Measurements from ENCODE around the gene PIGL.

Gene PIGL

DNA sequence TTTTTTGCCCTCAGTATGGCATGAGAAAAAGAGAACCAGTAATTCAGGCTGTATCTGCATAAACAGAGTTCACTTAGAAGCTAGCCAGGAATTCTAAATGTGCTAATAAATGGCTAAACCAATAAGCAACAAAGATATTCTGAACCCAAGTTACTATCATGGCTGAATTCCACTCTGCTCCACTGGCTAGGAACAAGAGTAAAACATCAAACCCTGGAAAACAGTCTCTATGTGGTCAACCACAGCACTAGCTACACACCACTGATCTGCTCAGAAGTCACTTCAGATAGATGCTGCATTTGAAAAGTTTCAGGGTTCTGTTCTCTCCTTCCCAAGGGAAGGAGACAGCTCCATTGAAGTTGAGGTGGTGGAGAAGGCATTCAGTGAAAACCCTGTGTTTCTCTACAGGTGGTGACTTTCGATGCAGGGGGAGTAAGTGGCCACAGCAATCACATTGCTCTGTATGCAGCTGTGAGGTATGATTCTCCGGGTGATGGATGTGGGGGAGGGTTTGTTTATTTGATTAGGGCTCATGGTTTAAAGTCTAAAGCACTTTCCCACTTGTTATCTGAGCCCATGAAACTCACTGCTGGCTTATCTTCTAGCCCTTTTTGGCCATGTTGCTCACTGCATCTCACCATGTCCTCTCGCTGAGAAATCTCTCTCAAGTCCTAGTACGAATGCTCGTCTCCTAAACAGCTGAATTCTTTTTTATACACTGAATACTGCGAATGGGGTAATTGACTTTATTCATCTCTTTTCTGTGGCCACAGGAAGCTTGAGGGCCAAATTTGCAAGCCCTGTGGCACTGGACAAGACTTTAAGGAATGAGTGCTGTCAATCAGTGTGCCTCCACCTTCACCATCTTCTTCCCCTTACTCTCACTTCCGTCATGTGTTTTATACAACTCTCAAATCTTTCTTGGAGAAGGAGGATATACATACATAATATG lies 96.4 kb downstream of the PIGL start:
- peak; percentile 84 for DNase-seq

DNA sequence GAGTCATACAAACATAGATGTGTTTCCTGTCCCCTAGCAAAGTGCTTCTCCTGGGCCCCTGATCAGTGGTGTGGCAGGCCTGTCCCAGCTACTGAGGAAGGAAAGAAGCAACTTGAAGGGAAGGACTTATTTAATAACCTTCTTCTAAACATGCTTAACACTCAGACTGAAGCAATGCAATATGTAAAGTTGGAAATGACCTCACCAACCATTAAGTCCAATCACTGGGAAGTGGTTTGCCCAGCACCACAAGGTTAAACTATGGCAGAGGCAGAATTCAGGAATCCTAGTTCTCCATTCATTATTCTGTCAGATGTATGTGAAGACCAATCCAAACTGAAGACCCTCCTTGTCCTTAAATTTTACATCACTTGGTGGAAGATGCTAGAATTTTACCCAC lies 97.2 kb downstream of the PIGL start:
- DNase-seq, result no peak

DNA sequence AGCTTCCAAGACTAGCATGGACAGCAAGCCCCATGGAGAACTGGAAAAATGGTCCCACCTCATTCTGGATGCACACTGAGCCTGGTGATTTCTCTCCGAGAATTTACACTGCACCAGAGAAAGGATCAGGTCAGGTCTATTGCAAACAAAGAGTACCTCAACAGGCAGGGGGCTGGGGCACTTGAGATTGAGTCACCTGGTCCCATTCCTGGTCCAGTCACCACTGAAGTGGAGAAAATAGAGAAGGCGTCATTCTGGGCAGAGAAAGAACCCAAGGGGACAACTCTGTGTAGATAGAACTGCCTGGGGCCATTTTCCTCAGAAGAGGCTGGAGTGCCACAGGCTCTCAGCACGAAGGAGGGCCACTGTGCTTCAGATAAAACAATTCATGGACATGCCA lies 97.8 kb downstream of the PIGL start:
- DNase-seq, result no peak

DNA sequence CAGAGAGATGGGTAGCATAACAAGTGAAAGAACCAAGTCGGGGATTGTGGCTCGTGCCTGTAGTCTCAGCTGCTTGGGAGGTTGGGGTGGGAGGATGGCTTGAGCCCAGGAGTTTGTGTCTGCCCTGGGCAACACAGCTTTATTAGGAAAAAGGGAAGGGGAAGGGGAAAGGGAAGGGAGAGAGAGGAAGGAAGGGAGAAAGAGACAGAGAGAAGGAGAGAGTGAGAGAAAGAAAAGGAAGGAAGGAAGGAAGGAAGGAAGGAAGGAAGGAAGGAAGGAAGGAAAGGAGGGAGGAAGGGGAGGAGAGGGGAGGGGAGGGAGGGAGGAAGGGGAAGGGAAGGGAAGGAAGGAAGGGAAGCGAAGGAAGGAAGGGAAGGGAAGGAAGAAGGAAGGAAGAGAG lies 103.0 kb downstream of the PIGL start:
- no peak for DNase-seq

DNA sequence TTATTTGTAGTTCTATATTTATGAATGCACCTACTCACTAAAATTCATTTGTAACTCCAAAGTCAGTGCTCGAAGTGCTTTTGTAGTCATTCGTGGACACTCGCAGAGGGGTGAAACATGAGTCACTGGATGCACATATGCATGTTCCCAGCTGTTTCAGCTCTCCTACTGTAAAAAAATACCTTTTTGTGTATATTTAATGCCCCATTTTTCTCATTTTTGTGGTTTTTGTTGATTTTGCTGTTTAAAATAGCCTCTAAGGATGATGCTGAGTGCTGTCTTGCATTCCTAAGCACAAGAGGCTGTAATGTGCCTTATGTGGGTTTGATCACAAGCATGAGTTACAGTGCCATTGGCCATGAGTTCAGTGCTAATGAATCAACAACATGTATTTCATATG lies 105.6 kb downstream of the PIGL start:
- no peak for DNase-seq

DNA sequence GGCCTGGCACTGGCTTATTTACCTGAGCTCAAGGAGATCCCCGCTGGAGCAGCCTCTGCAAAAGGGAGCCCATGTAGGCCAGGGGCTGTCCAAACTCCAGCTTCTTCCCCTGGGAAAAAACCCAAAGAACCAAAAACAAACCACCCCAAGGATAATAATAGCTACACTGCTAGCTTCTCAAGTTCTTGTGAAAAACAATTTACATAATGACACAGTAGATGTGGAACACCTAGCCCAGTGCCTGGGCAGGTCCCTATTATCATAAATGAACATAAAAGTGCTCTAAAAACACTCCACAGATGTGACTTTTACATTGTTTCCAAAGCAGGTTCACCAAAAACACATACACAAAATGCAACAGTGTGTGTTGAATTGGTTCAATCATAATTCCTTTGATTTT lies 109.0 kb downstream of the PIGL start:
- DNase-seq, result no peak

DNA sequence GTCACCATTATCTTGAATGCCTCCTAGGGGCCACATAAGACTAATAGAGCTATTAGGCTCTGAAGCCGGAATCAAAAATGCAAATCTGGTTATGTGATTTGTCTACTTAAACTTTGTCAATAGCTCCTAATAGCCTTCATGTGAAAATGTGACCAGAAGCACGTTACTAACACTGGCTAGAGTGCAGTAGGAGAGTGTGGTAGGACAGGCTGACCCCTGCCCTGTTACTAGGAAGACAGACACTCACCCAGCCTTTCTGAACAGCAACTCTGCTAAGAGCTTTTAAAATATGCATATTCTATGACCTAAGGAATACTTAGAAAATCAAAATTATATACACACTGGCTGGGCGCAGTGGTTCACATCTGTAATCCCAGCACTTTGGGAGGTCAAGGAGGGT lies 110.0 kb downstream of the PIGL start:
- DNase-seq, result no peak

DNA sequence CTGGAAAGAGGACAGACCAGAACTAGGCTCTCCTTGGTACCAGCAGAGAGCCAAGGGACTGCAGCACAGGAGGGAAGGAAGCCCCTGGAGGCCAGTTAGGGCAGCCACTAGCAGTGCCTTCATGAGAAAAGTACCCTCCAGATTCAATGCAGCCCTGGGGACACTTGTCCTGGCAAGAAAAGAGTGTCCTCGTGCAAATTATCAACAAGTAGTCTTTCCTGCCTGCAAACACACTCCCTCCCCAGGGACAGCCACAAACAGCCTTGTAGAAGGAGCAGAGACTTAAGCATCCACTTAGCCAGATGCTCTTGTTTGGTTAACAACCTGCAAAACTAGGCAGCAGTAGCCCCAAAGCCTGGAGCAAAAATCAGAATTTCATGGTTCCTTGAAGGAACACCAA lies 112.0 kb downstream of the PIGL start:
- no peak for DNase-seq

DNA sequence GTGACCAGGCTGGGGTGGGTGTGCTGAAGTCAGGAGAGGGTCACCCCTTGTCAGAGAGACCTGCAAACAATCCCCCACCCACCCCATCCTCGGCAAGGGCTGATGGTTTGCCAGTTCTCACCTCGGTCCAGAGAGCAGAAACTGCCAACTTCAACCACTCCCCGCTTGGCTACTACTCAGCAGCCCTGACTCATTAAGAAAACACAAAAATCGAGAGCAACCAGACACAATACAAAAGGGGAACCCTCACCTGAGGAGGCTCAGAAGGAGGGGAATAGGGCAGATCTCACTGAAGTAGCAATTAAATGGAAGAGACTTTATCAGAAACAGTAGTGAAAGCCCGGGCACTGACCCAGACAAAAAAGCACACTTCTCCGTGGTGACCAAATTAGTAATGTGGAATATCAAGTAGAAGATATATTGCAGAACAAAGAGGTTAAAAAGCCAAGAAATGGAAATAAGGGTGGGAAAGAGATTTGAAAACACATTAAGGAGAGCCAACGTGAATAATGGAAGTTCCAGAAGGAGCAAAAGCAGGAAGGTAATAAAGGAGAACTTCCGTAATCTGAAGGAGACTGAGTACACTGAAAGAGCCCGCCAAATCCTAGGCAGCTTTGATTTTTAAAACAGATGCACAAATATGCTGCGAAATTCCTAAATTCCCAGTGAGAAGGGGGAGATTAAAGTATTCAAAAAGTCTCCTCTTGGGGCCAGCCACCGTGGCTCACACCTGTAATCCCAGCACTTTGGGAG lies 112.7 kb downstream of the PIGL start:
- no peak for DNase-seq

DNA sequence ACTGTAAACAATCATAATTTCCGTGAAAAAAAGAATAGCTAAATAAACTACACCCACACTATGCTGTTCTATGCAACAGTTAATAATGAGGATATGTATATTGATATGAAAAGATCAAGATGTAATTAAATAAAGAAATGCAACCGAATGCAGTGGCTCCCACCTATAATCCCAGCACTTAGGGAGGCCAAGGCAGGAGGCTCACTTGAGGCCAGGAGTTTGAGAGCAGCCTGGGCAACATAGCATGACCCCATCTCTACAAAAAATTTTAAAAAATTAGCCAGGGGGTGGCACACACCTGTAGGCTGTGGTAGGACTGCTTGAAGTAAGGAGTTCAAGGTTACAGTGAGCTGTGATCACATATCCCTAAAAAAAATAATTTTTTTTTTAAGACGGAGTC lies 121.4 kb downstream of the PIGL start:
- DNase-seq, result no peak

DNA sequence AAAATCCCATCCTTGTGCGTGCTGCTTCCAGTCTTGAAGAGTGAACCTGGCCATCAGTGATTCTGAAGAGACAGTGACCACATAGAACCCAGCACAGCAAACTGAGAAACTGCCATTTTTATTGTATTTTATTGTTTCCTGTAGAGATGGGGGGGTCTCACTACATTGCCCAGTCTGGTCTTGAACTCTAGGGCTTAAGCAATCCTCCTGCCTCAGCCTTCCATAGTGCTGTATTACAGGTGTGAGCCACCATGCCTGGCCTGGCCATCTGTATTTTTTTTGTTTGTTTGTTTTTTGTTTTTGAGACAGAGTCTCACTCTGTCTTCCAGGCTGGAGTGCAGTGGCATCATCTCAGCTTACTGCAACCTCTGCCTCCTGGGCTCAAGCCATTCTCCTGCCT lies 122.4 kb downstream of the PIGL start:
- DNase-seq, result no peak

DNA sequence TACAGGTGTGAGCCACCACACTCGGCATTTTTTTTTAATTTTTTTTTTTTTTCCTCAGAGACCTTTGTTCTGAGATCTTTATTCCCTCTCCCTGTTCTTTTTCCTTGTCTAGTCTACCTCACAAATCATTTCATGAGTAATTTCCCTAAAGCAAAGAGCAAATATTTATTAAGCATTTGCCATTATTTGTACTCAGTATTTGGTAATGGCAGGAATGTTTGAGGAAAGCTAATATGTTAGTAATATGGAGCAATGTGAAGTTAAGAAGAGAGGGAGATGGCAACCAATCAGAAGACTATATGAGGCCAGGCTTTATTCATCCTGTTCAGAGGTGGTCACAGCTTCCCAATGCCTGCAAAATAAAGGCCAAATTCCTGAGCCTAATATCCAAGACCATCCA lies 122.9 kb downstream of the PIGL start:
- no peak for DNase-seq

DNA sequence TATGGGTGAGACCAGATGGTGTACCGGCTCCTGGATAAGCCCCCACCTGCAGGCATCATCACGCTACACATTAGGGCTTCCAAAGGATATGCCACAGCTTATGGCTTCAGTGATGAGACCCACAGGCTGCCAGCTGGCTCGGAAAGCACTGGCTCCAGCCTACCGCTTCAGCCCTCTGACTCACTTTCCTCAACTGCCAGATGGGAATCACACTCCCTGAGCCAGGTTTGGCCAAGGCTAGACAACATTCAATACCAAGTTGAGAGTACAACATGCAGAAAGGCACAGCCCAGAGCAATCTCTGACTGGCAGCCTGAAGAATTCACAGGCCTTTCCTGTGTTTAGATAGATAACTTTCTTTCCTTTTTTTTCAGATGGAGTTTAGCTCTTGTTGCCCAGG lies 126.0 kb downstream of the PIGL start:
- no peak for DNase-seq

DNA sequence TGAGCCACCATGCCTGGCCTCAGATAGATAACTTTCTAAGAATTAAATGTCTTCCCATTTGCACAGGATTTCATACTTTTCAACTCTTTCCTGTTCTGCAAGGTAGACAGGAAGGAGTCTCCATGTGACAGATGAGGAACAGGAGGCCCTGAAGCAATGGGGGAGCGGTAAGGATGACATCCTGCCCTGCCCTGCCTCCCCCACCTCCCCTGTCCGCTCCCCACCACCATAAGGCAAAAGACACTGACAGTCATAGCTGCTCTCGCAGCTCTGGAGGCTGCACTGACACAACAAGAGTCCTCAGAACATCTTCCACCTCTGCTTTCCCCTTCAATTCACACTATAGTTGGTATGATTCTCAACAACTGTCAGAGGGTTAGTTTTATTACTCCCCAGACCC lies 126.6 kb downstream of the PIGL start:
- DNase-seq, result no peak

DNA sequence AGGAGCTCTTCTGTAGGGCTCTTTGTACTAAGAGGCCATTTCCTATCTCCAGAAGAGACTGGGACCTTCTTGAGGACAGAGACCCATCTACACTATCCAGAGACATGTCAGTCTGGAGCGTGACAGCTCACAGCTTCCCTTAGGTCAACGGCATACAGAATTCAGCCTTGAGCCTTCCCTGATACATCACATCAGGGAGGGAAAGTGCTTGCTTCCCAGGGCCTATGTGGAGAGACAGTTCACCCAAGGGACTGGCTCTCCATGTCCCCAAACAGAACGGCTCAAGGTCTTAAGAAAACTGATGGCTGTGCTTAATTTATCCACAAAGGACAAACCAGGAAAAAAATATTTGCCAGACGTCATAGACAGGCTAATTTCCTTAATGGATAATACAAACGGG lies 128.6 kb downstream of the PIGL start:
- DNase-seq, result no peak

DNA sequence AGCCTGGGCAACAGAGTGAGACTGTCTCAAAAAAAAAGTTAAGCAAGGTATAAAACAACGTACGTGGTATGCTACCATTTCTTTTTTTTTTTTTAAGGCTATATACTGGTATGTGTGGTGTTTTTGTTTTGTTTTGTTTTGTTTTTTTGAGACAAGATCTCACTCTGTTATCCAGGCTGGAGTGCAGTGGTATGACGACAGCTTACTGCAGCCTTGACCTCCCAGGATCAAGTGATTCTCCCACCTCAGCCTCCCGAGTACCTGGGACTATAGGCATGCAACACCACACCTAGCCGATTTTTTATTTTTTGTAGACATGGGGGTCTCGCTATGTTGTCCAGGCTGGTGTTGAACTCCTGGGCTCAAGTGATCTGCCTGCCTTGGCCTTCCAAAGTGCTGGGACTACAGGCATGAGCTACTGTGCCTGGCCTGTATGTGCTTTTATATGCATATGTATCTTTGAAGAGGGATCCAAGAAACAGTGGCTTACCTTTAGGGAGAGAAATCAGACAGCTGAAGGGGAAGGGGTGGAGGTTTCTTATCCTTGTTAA lies 129.8 kb downstream of the PIGL start:
- no peak for DNase-seq

DNA sequence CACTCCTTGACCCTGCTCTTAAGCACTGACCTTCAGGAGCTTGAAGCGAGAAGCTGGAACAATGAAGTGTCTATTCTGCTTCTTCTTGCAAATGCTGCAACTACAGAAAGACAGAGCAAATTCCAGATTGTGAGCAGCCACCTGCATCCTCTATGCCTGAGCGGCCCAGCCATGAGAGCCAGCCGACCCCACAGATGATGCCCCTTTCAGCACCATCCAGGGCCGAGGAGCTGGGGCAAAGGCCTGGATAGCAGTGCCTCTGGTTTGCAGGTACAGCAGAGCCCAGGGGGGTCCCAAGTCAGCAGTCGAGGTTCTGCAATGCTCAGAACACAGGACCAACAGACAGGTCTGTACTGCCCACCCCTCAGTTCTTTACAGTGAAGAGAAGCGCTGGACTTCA lies 131.6 kb downstream of the PIGL start:
- no peak for DNase-seq

DNA sequence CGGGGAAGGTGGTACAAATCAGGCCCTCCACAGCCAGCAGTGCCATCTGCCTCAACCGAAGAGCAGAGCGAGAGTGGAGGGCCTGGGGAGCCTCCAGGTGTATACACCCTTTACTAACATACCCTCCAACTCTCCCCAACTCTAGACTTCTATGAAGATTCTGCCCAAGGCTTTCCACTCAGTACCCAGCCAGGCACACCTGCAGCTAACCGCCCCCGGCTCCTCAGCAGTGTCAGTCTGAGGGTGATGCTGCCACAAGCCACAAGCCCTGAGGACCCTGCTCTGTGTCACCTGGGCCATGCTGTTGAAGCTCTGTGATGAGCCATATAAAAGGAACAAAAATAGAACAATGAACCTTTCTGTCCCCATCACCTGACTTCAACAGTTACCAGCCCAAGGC lies 132.4 kb downstream of the PIGL start:
- no peak for DNase-seq

DNA sequence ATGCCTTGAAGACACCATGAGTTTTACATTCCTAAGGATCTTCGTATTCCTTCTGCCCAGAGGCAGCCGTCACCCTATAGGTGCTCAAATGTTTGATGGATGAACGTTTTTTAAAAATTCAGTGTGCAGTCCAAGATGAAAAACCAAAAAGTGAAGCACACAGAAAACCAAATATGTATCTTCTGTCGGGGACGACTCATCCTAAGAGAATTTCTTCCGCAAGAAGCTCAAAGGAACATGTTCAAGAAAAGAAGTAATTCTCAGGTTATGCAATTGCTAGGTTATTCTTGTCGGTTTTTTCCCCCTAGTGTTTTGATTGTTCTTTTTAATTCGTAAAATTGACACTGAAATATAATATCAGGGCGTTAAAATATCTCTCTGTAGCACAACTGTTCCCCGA lies 134.8 kb downstream of the PIGL start:
- DNase-seq, result no peak

DNA sequence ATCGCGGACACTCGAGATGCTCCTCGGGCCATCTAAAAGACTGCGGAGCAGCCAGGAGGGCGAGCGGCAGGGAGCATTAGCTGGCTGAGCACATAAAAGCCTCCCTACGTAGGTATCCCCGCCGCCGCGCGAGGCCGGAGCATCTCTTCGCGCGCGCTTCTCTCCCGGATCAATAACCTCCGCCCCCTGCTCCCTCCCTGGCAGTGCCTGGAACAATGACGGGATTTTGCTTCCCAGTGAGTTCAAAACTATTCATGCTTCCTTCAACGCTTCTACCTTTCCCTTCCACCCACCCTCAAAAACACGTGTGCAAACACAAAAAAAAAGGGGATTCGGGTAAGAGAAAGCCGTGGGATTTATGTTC lies 135.3 kb downstream of the PIGL start:
- peak; percentile 92 for DNase-seq

DNA sequence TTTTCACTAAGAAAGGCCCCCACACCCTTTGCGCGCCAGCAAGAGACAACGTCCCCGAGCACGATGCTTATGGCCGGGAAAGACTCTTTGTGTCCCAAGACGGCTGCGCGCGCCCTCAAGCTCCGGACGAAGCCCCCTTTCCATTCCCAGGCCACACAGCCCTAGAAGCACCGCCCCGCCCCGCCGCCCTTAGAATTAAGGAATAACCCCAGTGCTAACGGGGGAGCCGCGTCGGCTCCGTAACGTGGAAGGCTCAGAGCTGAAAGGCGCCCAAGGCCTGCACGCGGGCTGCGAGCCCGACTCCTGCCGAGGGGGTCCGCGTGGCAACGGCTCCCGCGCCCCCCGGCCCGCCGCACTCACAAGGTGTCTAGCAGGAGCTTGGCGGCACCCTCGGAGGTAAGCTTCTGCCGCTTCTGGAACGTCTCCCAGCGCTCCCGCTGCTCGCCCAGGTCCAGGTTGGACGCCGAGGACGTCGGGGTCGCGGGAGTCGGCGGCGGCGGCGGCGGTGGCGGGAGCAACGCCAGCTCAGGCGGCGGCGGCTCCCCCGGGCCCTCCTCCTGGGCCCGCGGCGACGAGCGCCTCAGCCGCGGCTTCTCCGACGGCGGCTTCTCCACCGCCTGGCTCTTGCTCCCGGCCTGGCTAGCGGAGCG lies 135.8 kb downstream of the PIGL start:
- DNase-seq, result peak; percentile 92

DNA sequence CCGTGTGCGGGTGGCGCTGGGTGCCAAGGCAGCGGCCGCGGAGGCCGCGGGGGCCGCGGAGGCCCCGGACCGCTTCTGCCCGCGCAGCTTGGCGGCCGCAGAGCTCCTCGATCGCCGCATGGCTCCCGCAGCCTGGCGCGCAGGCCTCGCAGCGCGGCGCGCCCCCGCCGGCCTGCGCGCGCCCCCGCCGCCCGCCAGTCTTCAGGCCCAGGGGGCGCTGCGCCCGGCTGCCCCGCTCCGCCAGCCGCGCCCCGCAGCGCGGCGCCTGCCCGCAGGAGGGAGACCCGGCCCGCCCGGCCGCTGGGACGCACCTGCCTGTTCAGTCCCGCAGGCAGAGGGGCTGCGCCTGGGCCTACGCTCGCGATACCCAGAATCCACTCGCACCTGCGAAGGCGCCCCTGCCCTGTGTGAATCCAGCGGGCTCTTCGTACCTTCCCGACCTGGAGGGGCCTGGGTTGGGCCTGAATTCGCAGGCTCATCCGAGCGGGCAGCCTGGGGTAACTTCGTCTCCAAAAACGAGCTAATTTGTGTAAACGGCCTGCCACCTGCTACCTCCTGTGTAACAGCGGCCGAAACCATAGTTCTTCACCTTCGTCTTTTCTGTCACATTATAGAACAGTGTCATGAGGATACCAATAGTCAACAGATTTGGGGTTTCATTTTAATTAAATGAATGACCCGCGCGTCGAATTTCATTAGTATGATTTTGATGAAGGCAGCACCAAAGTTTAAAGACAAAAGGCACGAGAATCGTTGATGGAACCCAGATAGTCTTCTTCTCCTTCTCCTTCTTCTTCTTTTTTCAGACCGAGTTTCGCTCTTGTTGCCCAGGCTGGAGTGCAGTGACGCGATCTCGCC lies 136.5 kb downstream of the PIGL start, which contains the start of gene CENPV:
Gene CENPV, minus strand, starts transcription at position 153 of the 858 bp plus-strand sequence. Its CDS starts 33 bp downstream, at position 120.
- DNase-seq, result peak; percentile 69

Data from NCI-H510A treated with DMSO at 0.1 percent for 48 hours (cell line).